Activated naive CD8-positive, alpha-beta T cell (primary cell): Measurements from ENCODE around the gene SS18.
"Not testable (repeated sequence)": the region's sequence is repeated elsewhere in the genome, so short reads cannot be mapped to it uniquely, and the experiment has no call there.

ENCODE experiments used
- H3K27ac Mint-ChIP-seq: one replicate; pipeline ENCODE4 v1.8.0; 2021; ENCODE audit warnings: mixed read lengths
- H3K27me3 Mint-ChIP-seq: one replicate; pipeline ENCODE4 v1.8.0; 2021; ENCODE audit warnings: mixed read lengths
- H3K36me3 Mint-ChIP-seq: one replicate; pipeline ENCODE4 v1.8.0; 2021; ENCODE audit warnings: mixed read lengths
- H3K4me1 Mint-ChIP-seq: one replicate; pipeline ENCODE4 v1.8.0; 2021; ENCODE audit warnings: low read depth, mixed read lengths
- H3K4me3 Mint-ChIP-seq: one replicate; pipeline ENCODE4 v1.8.0; 2021; ENCODE audit warnings: mild to moderate bottlenecking, mixed read lengths
- H3K9me3 Mint-ChIP-seq: one replicate; pipeline ENCODE4 v1.8.0; 2021; ENCODE audit warnings: low read depth, mixed read lengths

Gene SS18, protein sequence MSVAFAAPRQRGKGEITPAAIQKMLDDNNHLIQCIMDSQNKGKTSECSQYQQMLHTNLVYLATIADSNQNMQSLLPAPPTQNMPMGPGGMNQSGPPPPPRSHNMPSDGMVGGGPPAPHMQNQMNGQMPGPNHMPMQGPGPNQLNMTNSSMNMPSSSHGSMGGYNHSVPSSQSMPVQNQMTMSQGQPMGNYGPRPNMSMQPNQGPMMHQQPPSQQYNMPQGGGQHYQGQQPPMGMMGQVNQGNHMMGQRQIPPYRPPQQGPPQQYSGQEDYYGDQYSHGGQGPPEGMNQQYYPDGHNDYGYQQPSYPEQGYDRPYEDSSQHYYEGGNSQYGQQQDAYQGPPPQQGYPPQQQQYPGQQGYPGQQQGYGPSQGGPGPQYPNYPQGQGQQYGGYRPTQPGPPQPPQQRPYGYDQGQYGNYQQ

DNA sequence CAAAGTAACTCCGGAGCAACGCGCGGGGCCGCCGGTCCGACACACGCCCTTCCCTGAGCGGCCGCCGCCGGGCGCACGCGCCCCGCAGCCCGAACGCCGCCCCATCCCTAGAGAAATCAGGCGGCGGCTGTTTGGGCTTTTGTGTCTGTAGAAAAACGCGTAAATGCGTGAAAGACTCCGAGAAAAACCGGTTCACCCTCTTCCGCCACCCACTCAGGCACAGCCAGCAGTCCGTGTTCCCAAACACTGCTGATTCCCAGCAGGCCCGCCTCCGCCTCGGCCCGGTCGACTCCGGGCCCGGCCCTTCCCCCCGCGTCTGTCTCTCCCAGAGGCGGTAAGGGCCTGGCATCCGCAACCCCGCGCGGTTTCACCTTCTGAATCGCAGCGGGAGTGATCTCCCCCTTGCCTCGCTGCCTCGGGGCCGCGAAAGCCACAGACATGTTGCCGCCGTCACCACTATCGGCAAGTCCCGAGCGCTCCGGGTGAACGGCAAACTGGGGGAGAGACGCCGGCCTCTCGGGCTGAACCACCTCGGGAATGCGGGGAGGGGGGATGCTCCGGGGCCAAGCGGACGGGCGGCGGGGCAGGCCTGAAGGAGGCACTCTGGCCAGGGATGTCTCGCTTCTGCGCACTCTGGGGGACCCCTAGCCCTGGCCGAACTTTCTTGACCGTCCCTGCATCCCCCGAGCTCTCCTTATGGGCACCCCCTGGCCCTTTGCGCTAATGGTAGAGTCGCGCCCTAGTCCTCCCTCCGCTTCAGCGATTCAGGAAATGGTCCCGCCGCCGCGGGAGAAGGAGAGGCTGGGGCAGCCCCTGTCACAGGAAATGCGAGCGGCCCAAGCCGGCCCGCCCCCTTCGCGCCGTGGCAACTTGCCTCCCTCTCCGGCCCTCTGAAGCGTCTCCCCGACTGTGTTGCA, at the start of gene SS18:
SS18 (minus strand) TSS at position 484 of the 917 bp plus-strand sequence; CDS start at position 440, 44 bp downstream.
- Mint-ChIP-seq H3K9me3 (no peaks in the 10 kb centered on the region), H3K4me1 (peaks cover 43% of the 10 kb centered on the region), H3K27ac (peak within 1 kb of the TSS; percentile 97), H3K27me3 (no peaks in the 10 kb centered on the region), H3K4me3 (peak within 1 kb of the TSS; percentile 97), H3K36me3 (peaks cover 5% of the 10 kb centered on the region)

DNA sequence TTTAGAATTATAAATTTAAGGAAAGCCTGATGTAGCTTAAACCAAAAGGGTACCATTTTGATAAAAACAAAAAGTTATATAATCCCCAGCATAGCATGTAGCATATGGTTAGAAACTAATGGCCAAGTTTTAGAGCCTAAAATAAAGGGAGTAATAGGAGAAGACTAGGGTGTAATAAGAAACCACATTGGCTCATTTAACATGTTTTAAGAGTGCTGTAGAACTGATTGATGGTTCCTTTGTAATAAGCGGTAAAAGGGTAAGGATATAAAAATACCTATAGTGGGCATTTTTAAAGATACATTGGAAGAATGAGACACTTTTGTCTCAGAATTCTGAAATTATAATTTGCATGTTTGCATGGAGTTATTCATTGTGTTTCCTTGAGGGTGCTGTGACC, 45.1 kb upstream of the SS18 start:
- no peak overlapping the region for H3K27ac Mint-ChIP-seq
- peaks cover 5% of the 10 kb centered on the region for H3K4me1 Mint-ChIP-seq
- no peak overlapping the region for H3K4me3 Mint-ChIP-seq
- no peaks in the 10 kb centered on the region for H3K27me3 Mint-ChIP-seq
- H3K9me3 Mint-ChIP-seq, result no peaks in the 10 kb centered on the region
- H3K36me3 Mint-ChIP-seq, result peaks cover 2% of the 10 kb centered on the region

DNA sequence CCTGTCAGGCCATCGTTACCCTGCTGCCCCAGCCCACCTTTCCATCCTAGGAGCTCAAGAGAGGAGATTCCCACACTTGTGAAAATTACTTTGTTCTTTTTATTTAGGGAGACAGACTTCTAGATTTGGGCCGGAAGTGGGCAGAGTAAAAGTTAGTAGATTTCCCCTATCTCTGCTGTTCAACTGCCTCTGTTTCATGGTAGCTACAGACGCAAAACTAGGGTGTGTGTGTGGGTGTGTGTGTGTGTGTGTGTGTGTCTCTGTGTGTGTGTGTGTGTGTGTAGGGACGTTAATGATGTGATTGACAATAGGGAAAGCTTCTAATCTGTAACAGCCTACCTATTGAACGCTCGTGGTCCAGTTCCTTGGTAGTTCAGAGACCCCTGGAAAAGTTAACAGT, 43.7 kb upstream of the SS18 start:
- Mint-ChIP-seq H3K27ac (peak overlapping the region; percentile 81), H3K9me3 (no peaks in the 10 kb centered on the region), H3K4me1 (peaks cover 5% of the 10 kb centered on the region), H3K27me3 (no peaks in the 10 kb centered on the region), H3K36me3 (no peaks in the 10 kb centered on the region), H3K4me3 (peak overlapping the region; percentile 82)

DNA sequence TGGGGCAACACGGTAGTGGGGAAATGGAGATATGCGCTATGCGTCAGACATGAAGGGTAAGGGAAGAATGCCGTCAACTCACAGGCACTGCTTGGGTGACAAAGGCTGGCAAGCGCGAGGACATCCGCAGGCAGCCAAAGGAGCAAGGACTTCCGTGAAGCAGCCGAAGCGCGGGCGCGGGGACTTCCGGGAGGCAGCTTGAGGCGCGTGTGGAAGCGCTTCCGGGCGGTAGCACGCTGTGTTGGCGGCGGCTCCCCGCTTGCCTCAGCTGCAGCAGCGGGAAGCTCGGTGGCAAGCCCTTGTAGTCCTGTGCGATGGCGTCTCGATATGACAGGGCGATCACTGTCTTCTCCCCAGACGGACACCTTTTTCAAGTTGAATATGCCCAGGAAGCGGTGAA, 43.2 kb upstream of the SS18 start, which contains the start of gene PSMA8:
PSMA8 (plus strand) TSS at position 218 of the 400 bp plus-strand sequence; CDS start at position 315, 97 bp downstream.
- peak within 1 kb of the TSS; percentile 82 for H3K4me3 Mint-ChIP-seq
- H3K36me3 Mint-ChIP-seq, result no peaks in the 10 kb centered on the region
- H3K9me3 Mint-ChIP-seq, result no peaks in the 10 kb centered on the region

DNA sequence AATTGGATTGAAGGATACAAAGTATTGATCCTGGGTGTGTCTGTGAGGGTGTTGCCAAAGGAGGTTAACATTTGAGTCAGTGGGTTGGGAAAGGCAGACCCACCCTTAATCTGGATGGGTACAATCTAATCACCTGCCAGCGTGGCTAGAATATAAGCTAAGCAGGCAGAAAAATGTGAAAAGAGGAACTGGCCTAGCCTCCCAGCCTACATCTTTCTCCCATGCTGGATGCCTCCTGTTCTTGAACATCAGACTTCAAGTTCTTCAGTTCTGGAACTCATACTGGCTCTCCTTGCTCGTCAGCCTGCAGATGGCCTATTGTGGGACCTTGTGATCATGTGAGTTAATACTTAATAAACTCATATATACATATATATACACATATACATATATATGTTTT, 37.8 kb upstream of the SS18 start:
- H3K27ac Mint-ChIP-seq, H3K4me1 Mint-ChIP-seq, H3K27me3 Mint-ChIP-seq, H3K4me3 Mint-ChIP-seq, H3K36me3 Mint-ChIP-seq, H3K9me3 Mint-ChIP-seq: not testable (repeated sequence)

More for the DNA sequence above, 43.2 kb upstream of the SS18 start, which contains the start of gene PSMA8:
- H3K27ac Mint-ChIP-seq, result peak within 1 kb of the TSS; percentile 81
- no peaks in the 10 kb centered on the region for H3K27me3 Mint-ChIP-seq
- H3K4me1 Mint-ChIP-seq, result peaks cover 5% of the 10 kb centered on the region

DNA sequence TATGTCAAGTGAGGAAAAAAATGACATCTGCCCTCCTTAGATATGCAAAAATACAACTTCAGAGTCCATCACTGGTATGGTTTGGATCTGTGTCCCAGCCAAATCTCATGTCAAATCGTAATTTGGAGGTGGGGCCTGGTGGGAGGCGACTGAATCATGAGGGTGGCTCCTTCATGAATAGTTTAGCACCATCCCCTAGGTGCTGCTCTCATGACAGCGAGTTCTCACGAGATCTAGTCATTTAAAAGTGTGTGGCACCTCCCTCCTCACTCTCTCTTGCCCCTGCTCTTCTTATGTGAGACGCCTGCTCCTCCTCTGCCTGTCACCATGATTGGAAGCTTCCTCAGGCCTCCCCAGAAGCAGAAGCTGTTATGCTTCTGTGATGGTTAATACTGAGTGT, 37.4 kb upstream of the SS18 start:
- no peaks in the 10 kb centered on the region for H3K4me1 Mint-ChIP-seq
- H3K27me3 Mint-ChIP-seq, result no peaks in the 10 kb centered on the region
- no peaks in the 10 kb centered on the region for H3K36me3 Mint-ChIP-seq
- no peak overlapping the region for H3K27ac Mint-ChIP-seq
- H3K4me3 Mint-ChIP-seq, result no peak overlapping the region
- peaks cover 10% of the 10 kb centered on the region for H3K9me3 Mint-ChIP-seq

DNA sequence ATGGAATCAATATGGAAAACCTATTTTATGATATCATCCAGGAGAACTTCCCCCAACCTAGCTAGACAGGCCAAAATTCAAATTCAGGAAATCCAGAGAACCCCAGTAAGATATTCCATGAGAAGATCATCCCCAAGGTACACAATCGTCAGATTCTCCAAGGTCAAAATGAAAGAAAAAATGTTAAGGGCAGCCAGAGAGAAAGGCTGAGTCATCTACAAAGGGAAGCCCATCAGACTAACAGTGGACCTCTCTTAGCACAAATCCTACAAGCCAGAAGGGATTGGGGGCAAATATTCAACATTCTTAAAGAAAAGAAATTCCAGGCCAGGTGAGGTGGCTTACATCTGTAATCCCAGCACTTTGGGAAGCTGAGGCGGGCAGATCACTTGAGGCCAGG, 31.6 kb upstream of the SS18 start:
- not testable (repeated sequence) for H3K9me3 Mint-ChIP-seq, H3K4me1 Mint-ChIP-seq, H3K4me3 Mint-ChIP-seq, H3K27ac Mint-ChIP-seq, H3K27me3 Mint-ChIP-seq, H3K36me3 Mint-ChIP-seq

DNA sequence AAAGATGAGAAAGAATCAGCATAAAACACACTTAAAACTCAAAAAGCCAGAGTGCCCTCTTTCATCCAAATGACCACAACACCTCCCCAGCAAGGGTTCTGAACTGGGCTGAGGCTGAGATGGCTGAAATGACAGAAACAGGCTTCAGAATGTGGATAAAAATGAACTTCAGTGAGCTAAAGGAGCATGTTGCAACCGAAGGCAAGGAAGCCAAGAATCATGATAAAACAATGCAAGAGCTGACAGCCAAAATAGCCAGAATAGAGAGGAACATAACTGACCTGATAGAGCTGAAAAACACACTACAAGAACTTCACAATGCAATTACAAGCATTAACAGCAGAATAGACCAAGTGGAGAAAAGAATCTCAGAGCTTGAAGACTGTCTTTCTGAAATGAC, 31.1 kb upstream of the SS18 start:
- peaks cover 3% of the 10 kb centered on the region for H3K36me3 Mint-ChIP-seq
- no peak overlapping the region for H3K4me3 Mint-ChIP-seq
- no peak overlapping the region for H3K27ac Mint-ChIP-seq
- H3K9me3 Mint-ChIP-seq, result peaks cover 10% of the 10 kb centered on the region
- H3K4me1 Mint-ChIP-seq, result peaks cover 4% of the 10 kb centered on the region
- peaks cover 6% of the 10 kb centered on the region for H3K27me3 Mint-ChIP-seq

DNA sequence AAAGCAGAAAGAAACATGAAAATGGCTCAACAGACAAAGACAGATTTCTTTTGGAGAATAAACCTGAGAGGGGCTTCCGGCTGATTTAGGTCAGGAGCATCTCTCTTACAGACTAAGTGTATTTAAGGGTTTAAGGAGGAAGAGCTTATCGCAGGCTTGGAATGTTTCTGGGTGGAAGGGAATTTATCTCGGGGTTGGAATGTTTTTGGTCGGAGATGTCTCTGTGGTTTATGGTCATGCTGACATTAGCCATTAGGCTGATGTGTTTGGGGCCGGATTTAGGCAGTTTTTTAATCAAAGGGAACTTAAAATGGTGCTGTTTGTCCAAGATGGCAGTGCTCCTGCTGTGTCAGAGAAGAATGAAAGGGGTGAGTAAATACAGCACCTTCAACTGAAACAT, 28.8 kb upstream of the SS18 start:
- Mint-ChIP-seq H3K9me3 (peaks cover 10% of the 10 kb centered on the region), H3K36me3 (peaks cover 6% of the 10 kb centered on the region), H3K4me1 (peaks cover 4% of the 10 kb centered on the region), H3K27me3 (peaks cover 6% of the 10 kb centered on the region), H3K4me3 (no peak overlapping the region), H3K27ac (no peak overlapping the region)

DNA sequence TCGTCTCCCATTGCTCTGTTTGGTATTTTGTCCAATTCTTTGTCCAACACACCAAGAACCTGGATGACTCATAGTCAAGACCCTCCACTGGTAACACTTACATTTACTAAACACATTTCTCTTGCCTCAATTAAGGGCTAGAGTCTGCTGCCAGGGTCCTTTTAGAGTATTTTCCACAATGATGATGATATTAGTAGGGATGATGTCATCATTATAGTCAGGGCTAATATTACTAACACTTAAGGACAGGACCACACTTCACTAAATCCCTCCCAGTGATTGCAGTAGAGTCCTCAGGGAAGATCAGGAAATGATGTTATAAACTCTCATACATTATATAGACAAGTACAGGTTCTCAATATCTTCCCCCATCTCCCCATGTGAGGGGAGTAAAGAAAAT, 13.6 kb upstream of the SS18 start:
- no peak overlapping the region for H3K4me3 Mint-ChIP-seq
- no peaks in the 10 kb centered on the region for H3K36me3 Mint-ChIP-seq
- no peaks in the 10 kb centered on the region for H3K4me1 Mint-ChIP-seq
- H3K27me3 Mint-ChIP-seq, result no peaks in the 10 kb centered on the region
- no peak overlapping the region for H3K27ac Mint-ChIP-seq
- no peaks in the 10 kb centered on the region for H3K9me3 Mint-ChIP-seq

DNA sequence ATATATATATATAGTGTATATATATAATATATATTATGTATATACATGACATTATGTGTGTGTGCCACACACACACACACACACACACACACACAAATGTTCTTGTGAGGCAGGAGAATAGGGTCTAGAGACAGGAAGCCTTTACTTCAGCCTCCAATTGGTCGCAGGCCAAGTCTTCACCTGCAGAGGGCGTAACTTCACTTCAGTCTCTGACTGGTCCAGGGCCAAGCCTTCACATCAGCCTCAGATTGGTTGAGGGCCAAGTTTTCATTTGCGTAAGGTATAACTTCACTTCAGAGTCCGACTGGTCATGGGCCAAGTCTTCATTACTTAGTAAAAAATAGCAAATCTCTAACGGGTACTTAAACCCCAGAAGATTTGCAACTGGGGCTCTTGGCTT, 13.2 kb upstream of the SS18 start:
- H3K4me3 Mint-ChIP-seq, result no peak overlapping the region
- no peaks in the 10 kb centered on the region for H3K9me3 Mint-ChIP-seq
- no peaks in the 10 kb centered on the region for H3K4me1 Mint-ChIP-seq

DNA sequence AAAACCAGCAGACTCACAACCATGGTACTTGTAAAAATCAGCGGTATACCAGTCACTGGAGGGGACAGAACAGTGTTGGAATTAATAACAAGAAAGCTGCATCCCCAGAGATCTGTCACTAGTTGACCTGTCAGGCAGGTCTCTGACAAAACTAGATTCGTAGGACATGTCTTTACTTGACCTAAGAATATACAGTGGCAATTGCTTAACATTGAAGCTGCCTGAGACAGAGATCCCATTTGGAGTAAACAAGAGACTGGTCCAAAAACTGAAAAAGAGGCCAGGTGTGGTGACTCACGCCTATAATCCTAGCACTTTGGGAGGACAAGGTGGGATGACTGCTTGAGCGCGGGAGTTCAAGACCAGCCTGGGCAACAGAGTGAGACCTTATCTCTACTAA, 7.2 kb upstream of the SS18 start:
- Mint-ChIP-seq H3K27ac (no peak overlapping the region), H3K9me3 (no peaks in the 10 kb centered on the region), H3K36me3 (no peaks in the 10 kb centered on the region), H3K4me1 (no peaks in the 10 kb centered on the region), H3K27me3 (no peaks in the 10 kb centered on the region), H3K4me3 (no peak overlapping the region)

More for the DNA sequence above, 13.2 kb upstream of the SS18 start:
- Mint-ChIP-seq H3K27ac (no peak overlapping the region), H3K27me3 (no peaks in the 10 kb centered on the region), H3K36me3 (no peaks in the 10 kb centered on the region)

DNA sequence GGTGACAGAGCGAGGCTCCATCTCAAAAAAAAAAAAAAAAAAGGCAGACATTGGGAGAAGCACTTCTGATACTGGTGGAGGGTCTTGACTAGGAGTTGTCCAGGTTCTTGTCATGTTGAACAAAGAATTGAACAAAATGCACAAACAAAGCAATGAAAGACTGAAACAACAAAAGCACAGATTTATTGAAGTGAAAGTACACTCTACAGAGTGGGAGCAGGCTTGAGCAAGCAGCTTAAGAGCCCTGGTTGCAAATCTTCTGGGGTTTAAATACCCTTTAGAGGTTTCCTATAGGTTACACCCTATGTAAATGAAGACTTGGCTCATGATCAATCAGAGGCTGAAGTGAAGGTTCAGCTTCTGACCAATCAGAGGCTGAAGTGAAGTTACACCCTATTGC, 6.4 kb upstream of the SS18 start:
- Mint-ChIP-seq H3K9me3 (no peaks in the 10 kb centered on the region), H3K36me3 (no peaks in the 10 kb centered on the region), H3K27me3 (no peaks in the 10 kb centered on the region), H3K4me1 (peaks cover 2% of the 10 kb centered on the region), H3K4me3 (no peak overlapping the region), H3K27ac (no peak overlapping the region)

DNA sequence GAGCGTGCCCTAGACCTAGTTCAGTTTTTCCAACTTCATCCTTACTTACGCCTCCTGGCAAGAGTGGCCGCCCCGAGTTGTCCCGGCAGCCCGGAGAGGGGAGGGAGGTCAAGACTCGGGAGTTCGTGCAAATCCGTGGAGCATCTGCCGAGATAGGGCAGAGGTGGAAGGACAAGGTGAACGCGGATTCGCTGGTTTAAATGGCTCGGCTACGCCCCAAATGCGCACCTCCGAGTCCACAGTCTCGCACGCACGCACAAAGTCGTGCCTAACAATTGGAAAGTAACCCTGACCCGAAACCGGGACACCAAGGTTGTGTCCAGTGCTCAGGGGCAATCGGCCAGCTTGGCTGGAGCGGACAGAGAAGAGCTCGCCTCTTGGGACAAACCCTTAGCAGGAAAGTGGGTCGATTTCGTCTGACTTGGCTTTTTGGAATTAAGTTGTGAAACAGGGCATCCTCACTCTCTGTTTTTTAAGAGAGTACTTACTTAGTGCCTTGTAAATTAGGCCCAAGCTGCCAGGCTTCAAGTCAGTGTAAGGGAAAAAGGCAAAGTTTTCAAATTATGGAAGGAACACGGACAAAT, 726 bp upstream of the SS18 start:
- peaks cover 39% of the 10 kb centered on the region for H3K4me1 Mint-ChIP-seq
- no peaks in the 10 kb centered on the region for H3K27me3 Mint-ChIP-seq
- H3K4me3 Mint-ChIP-seq, result peak overlapping the region; percentile 97
- no peaks in the 10 kb centered on the region for H3K9me3 Mint-ChIP-seq
- peaks cover 3% of the 10 kb centered on the region for H3K36me3 Mint-ChIP-seq
- peak overlapping the region; percentile 97 for H3K27ac Mint-ChIP-seq
